H1 (cell line): ENCODE data around the gene AVPR2. TPM values are rescaled to one million over a fixed set of nuclear protein-coding genes. Genes with fewer than 3 reads are reported as not detected.

Source experiments
- CTCF ChIA-PET: fragments of 300-600 bp; sonication (Branson Sonifier 250); formaldehyde crosslinking; loops from one replicate; lab custom pipeline; 2021; ENCODE audit not compliant: partially characterized antibody; lab: Charles Lee
- POLR2A ChIA-PET: fragments of 300-600 bp; sonication (Branson Sonifier 250); formaldehyde crosslinking; loops from one replicate; lab custom pipeline; 2021; ENCODE audit warnings: inconsistent platforms; ENCODE audit not compliant: partially characterized antibody; lab: Charles Lee
- DNase-seq, 2 experiments: peaks; one replicate each; pipeline versions ENCODE4 v3.0.0 to v3.0.0-alpha.2; 2010 to 2022; ENCODE audit warnings: low spot score in 2 of 2, low read depth in 1 of 2, mixed read lengths in 1 of 2
- FAIRE-seq: peaks from 2 replicates; lab custom pipeline; 2011; peaks lifted over from hg19 to GRCh38; lab: Jason Lieb, UNC
- H2AFZ ChIP-seq: 2 replicates; pipeline ENCODE4 v1.8.1; 2012; ENCODE audit warnings: low read length, inconsistent platforms
- H2AK5ac ChIP-seq: 2 replicates; pipeline ENCODE4 v1.6.1; 2013; ENCODE audit warnings: low read depth, low read length
- H2BK120ac ChIP-seq: replicated peaks from 2 replicates; pipeline ENCODE3; 2013; ENCODE audit warnings: low read depth, low read length, inconsistent platforms
- H2BK12ac ChIP-seq: 2 replicates; pipeline ENCODE4 v1.6.1; 2013; ENCODE audit warnings: low read depth, low read length
- H2BK15ac ChIP-seq: 2 replicates; pipeline ENCODE4 v1.6.1; 2013; ENCODE audit warnings: low read length
- H2BK20ac ChIP-seq: 2 replicates; pipeline ENCODE4 v1.6.1; 2013; ENCODE audit warnings: low read length
- H2BK5ac ChIP-seq: 2 replicates; pipeline ENCODE4 v1.6.1; 2013; ENCODE audit warnings: low read depth, low read length
- H3K14ac ChIP-seq: 2 replicates; pipeline ENCODE4 v1.6.1; 2013; ENCODE audit warnings: inconsistent platforms; ENCODE audit not compliant: insufficient read length
- H3K18ac ChIP-seq: 2 replicates; pipeline ENCODE4 v1.6.1; 2013; ENCODE audit warnings: low read length; ENCODE audit errors: extremely low read depth
- H3K23ac ChIP-seq: 2 replicates; pipeline ENCODE4 v1.6.1; 2013; ENCODE audit warnings: inconsistent platforms; ENCODE audit not compliant: insufficient read length
- H3K23me2 ChIP-seq: 2 replicates; pipeline ENCODE4 v1.6.1; 2013; ENCODE audit warnings: low read depth, low read length
- H3K27ac ChIP-seq: 2 replicates; pipeline ENCODE4 v1.6.1; 2011; ENCODE audit warnings: low read depth, low read length, inconsistent platforms
- H3K27me3 ChIP-seq, 4 experiments: replicated peaks in 1 of 4; 1 replicate in 1 of 4; 2 replicates in 3 of 4; pipeline versions ENCODE4 v1.6.1 to v1.8.1; 2011 to 2013; ENCODE audit warnings: low read length in 3 of 4, mild to moderate bottlenecking in 3 of 4, inconsistent platforms in 2 of 4, mixed read lengths in 2 of 4, moderate library complexity in 1 of 4; ENCODE audit not compliant: control insufficient read depth in 3 of 4, insufficient read depth in 3 of 4; ENCODE audit errors: extremely low read depth in 1 of 4
- H3K36me3 ChIP-seq, 4 experiments: 2 replicates each; pipeline versions ENCODE4 v1.6.1 to v1.8.1; 2011 to 2013; ENCODE audit warnings: mild to moderate bottlenecking in 4 of 4, low read length in 3 of 4, moderate library complexity in 2 of 4, control low read depth in 1 of 4, inconsistent platforms in 1 of 4; ENCODE audit not compliant: insufficient read depth in 4 of 4, control insufficient read depth in 2 of 4
- H3K4ac ChIP-seq: replicated peaks from 2 replicates; pipeline ENCODE3; 2013; ENCODE audit warnings: low read length, low read depth, mixed read lengths, inconsistent platforms; ENCODE audit not compliant: insufficient read length
- H3K4me1 ChIP-seq, 4 experiments: replicated peaks in 1 of 4; 1 replicate in 1 of 4; 2 replicates in 3 of 4; pipeline versions ENCODE4 v1.6.1 to v1.8.1; 2011 to 2013; ENCODE audit warnings: low read length in 3 of 4, inconsistent platforms in 2 of 4, mixed read lengths in 1 of 4; ENCODE audit not compliant: insufficient read depth in 4 of 4, control insufficient read depth in 3 of 4
- H3K4me2 ChIP-seq, 2 experiments: 2 replicates each; pipeline versions ENCODE4 v1.6.1 to v1.8.1; 2011 to 2013; ENCODE audit warnings: low read depth in 2 of 2, low read length in 2 of 2, control low read depth in 1 of 2, inconsistent platforms in 1 of 2, mild to moderate bottlenecking in 1 of 2; ENCODE audit not compliant: insufficient read depth in 1 of 2
- H3K4me3 ChIP-seq, 4 experiments: fragments of 200-600, 300-600 bp in 1 of 4; sonication (generic), shearing (Covaris generic), sonication (Bioruptor Twin) in 1 of 4; 2 replicates each; pipeline versions ENCODE4 v1.5.1 to v1.8.1; 2011 to 2016; ENCODE audit warnings: low read length in 4 of 4, low read depth in 3 of 4, control low read depth in 2 of 4, inconsistent platforms in 2 of 4, mild to moderate bottlenecking in 2 of 4, mixed read lengths in 1 of 4, moderate library complexity in 1 of 4; ENCODE audit not compliant: insufficient read depth in 2 of 4; ENCODE audit errors: extremely low read depth in 1 of 4
- H3K56ac ChIP-seq: replicated peaks from 2 replicates; pipeline ENCODE3; 2013; ENCODE audit warnings: low read depth, mild to moderate bottlenecking, mixed read lengths, low read length, inconsistent platforms; ENCODE audit not compliant: insufficient read length
- H3K79me1 ChIP-seq: 2 replicates; pipeline ENCODE4 v1.6.1; 2013; ENCODE audit warnings: low read depth, low read length, control low read depth
- H3K79me2 ChIP-seq, 2 experiments: 2 replicates each; pipeline versions ENCODE4 v1.6.1 to v1.8.1; 2012 to 2013; ENCODE audit warnings: low read length in 2 of 2, mild to moderate bottlenecking in 2 of 2, inconsistent platforms in 1 of 2; ENCODE audit not compliant: insufficient read depth in 2 of 2, control insufficient read depth in 1 of 2
- H3K9ac ChIP-seq, 4 experiments: replicated peaks in 1 of 4; 1 replicate in 1 of 4; 2 replicates in 3 of 4; pipeline versions ENCODE4 v1.6.1 to v1.8.1; 2011 to 2013; ENCODE audit warnings: low read depth in 3 of 4, low read length in 3 of 4, control low read depth in 2 of 4, mild to moderate bottlenecking in 2 of 4, moderate library complexity in 2 of 4, inconsistent platforms in 1 of 4; ENCODE audit errors: extremely low read depth in 1 of 4
- H3K9me3 ChIP-seq, 2 experiments: 2 replicates each; pipeline versions ENCODE4 v1.6.1 to v1.8.1; 2012 to 2013; ENCODE audit warnings: mild to moderate bottlenecking in 2 of 2, moderate library complexity in 2 of 2, control low read depth in 1 of 2, inconsistent platforms in 1 of 2, low read depth in 1 of 2, low read length in 1 of 2, mixed read lengths in 1 of 2; ENCODE audit not compliant: insufficient read depth in 2 of 2
- H4K20me1 ChIP-seq, 2 experiments: replicated peaks in 1 of 2; 2 replicates each; pipeline versions ENCODE3 to v1.8.1; 2011 to 2013; ENCODE audit warnings: inconsistent platforms in 2 of 2, low read length in 2 of 2, mild to moderate bottlenecking in 1 of 2; ENCODE audit not compliant: insufficient read depth in 2 of 2, control insufficient read depth in 1 of 2
- H4K5ac ChIP-seq: 2 replicates; pipeline ENCODE4 v1.6.1; 2013; ENCODE audit warnings: low read length, low read depth, mixed read lengths, inconsistent platforms; ENCODE audit not compliant: insufficient read length
- H4K8ac ChIP-seq: 2 replicates; pipeline ENCODE4 v1.8.0; 2013; ENCODE audit warnings: mild to moderate bottlenecking, moderate library complexity, low read length, inconsistent platforms; ENCODE audit not compliant: insufficient read depth; ENCODE audit errors: extremely low read depth
- H4K91ac ChIP-seq: replicated peaks from 2 replicates; pipeline ENCODE3; 2013; ENCODE audit warnings: low read length, mixed read lengths, inconsistent platforms; ENCODE audit not compliant: insufficient read length
- BRCA1 ChIP-seq: IDR thresholded peaks from 2 replicates; pipeline ENCODE4 v1.6.1; 2012; ENCODE audit warnings: low read depth, low read length, improper control_type of control experiment
- JUN ChIP-seq: IDR thresholded peaks from 2 replicates; pipeline ENCODE4 v1.6.1; 2011; ENCODE audit warnings: low read depth, mild to moderate bottlenecking, improper control_type of control experiment, low read length
- SP1 ChIP-seq: IDR thresholded peaks from 2 replicates; pipeline ENCODE4 v1.6.1; 2011; ENCODE audit warnings: low read depth, low read length
- TAF7 ChIP-seq: optimal IDR thresholded peaks from 2 replicates; pipeline ENCODE3; 2011; ENCODE audit warnings: low read depth, mild to moderate bottlenecking, inconsistent platforms, low read length, moderate library complexity, borderline replicate concordance
- WGBS, 2 experiments: shearing (Covaris generic) in 1 of 2; methylation state at CpG; one replicate each; pipeline versions ENCODE4 v1.1.6 to v1.1.7; 2013 to 2015; ENCODE audit warnings: low lambda C conversion rate in 2 of 2, mixed read lengths in 2 of 2, inconsistent platforms in 1 of 2, low coverage in 1 of 2, missing lambda C conversion rate in 1 of 2; ENCODE audit not compliant: insufficient replicate concordance in 2 of 2, insufficient coverage in 1 of 2, insufficient read length in 1 of 2; ENCODE audit errors: extremely low coverage in 1 of 2, missing lambda C conversion rate in 1 of 2; 5-methylcytosine and 5-hydroxymethylcytosine counted together
- polyA plus RNA-seq, 7 experiments: library from polyadenylated mRNA; depleted of rRNA in 3 of 7; stranded (reverse) in 5 of 7; unstranded in 2 of 7; fragments of >200 nt in 5 of 7; fragments of 200-250 nt in 2 of 7; gene quantifications; 1 replicate in 5 of 7; 2 replicates in 1 of 7; 4 replicates in 1 of 7; pipeline versions ENCODE4 v1.2.1 to v1.2.3, GENCODE V29; 2011 to 2013; ENCODE audit warnings: missing spikeins in 2 of 7, mixed read lengths in 2 of 7
- total RNA-seq: library from RNA; stranded (reverse); fragmentation: NEBNext Ultra II Directional; extraction: Animal tissue kit (Norgen Biotek cat#: 25700); gene quantifications from 2 replicates; pipeline ENCODE4 v1.2.1, GENCODE V29; 2021

The AVPR2 gene
- total and polyA plus RNA-seq, 2 of the 8 experiments (the other 6 are each of a cell fraction or from before 2014, with no cell fraction given): 0.09 TPM; not detected in 1

GRCh38 chrX:153888344-153888743, 16.1 kb upstream of the AVPR2 start:
- ChIA-PET POLR2A (interaction anchor here (1.0 to 1.2 kb wide), 2 partner anchors 59 to 122 kb away, joined by 3 read pairs; no protein-coding TSS in a partner anchor), CTCF (interaction anchor here (0.8 to 1.8 kb wide), 4 partner anchors 34 to 65 kb away, joined by 3 to 4 read pairs (median 3); no protein-coding TSS in a partner anchor)
- DNase-seq: no peak

More at GRCh38 chrX:153888344-153888743, 16.1 kb upstream of the AVPR2 start:
- Histone ChIP-seq H3K9ac (no peak overlapping the region), H3K23me2 (peaks cover 8% of the 10 kb centered on the region; the same call in 1 of the 2 replicates), H2BK5ac (no peak overlapping the region), H4K91ac (no peak overlapping the region), H3K9me3 (no peaks in the 10 kb centered on the region), H3K79me1 (no peaks in the 10 kb centered on the region), H4K8ac (no peak overlapping the region), H3K14ac (no peak overlapping the region), H2AFZ (no peak overlapping the region), H3K4ac (no peak overlapping the region), H3K4me2 (no peak overlapping the region), H3K23ac (no peak overlapping the region), H3K4me3 (no peak overlapping the region), H3K27me3 (peaks cover 0 to 17% (median under 1%) of the 10 kb centered on the region in 4 experiments; a peak in 3 of 7 replicates), H2BK20ac (no peak overlapping the region), H2BK120ac (no peak overlapping the region), H2BK12ac (no peak overlapping the region), H2BK15ac (no peak overlapping the region), H2AK5ac (no peak overlapping the region), H3K56ac (no peak overlapping the region), H3K79me2 (no peaks in the 10 kb centered on the region; a peak in 1 of 4 replicates), H3K4me1 (peaks cover 0 to 15% (median 10%) of the 10 kb centered on the region in 4 experiments; a peak in 5 of 7 replicates), H4K5ac (no peak overlapping the region), H4K20me1 (peaks cover 0 to 2% of the 10 kb centered on the region in 2 experiments), H3K18ac (no peak overlapping the region), H3K27ac (no peak overlapping the region), H3K36me3 (no peaks in the 10 kb centered on the region)
- 96% methylated on average over 4 of the region's 6 CpGs; no CpG with 5 or more reads in 1 of the 2 experiments for WGBS, 2 experiments
- FAIRE-seq: no peak
- TF ChIP-seq TAF7: no peak
- TF ChIP-seq BRCA1: no peak
- TF ChIP-seq SP1: no peak
- TF ChIP-seq JUN: no peak
